HEK293 (cell line): ENCODE measurements around the gene PKNOX2.
A peak's percentile ranks its signal among the peaks of the same experiment; 100 is the strongest.

ENCODE experiments used
- CTCF ChIA-PET: fragments of 350-600 bp; formaldehyde crosslinking; extraction: SDS; loops from one replicate; lab custom pipeline; 2021; ENCODE audit warnings: antibody characterized with exemption; lab: Yijun Ruan, JAX
- POLR2A ChIA-PET: fragments of 300-600 bp; formaldehyde crosslinking; extraction: SDS; loops from one replicate; lab custom pipeline; 2020; ENCODE audit warnings: antibody characterized with exemption, inconsistent platforms; lab: Yijun Ruan, JAX
- H3K27ac ChIP-seq: fragments of 200-500 bp; sonication (Bioruptor generic); 2 replicates; pipeline ENCODE4 v1.5.1; 2014; ENCODE audit warnings: low read depth, low read length, control low read depth, inconsistent platforms; ENCODE audit errors: extremely low read depth
- H3K36me3 ChIP-seq, 2 experiments: fragments of 200-500 bp in 1 of 2; sonication (Bioruptor generic) in 1 of 2; 1 replicate in 1 of 2; 2 replicates in 1 of 2; pipeline ENCODE4 v1.5.1; 2014 to 2017; ENCODE audit warnings: inconsistent platforms in 2 of 2, low read length in 2 of 2; ENCODE audit not compliant: control insufficient read depth in 2 of 2, insufficient read depth in 1 of 2
- H3K4me1 ChIP-seq: fragments of 200-500 bp; sonication (Bioruptor generic); 2 replicates; pipeline ENCODE4 v1.5.1; 2014; ENCODE audit warnings: mild to moderate bottlenecking, low read length, inconsistent platforms; ENCODE audit not compliant: control insufficient read depth, insufficient read depth
- H3K4me3 ChIP-seq: 2 replicates; pipeline ENCODE4 v1.5.1; 2011; ENCODE audit warnings: low read depth, mild to moderate bottlenecking, control low read depth, low read length, moderate library complexity
- H3K9me3 ChIP-seq: fragments of 200-500 bp; sonication (Bioruptor generic); 2 replicates; pipeline ENCODE4 v1.5.1; 2014; ENCODE audit warnings: low read depth, low read length, inconsistent platforms; ENCODE audit not compliant: control insufficient read depth, insufficient read depth
- FEZF1 ChIP-seq: fragments of 450-650 bp; formaldehyde crosslinking; IDR thresholded peaks from 2 replicates; pipeline ENCODE4 v1.5.1; 2016; ENCODE audit warnings: missing biosample characterization, missing genetic modification characterization
- KLF1 ChIP-seq: fragments of 450-650 bp; formaldehyde crosslinking; IDR thresholded peaks from 2 replicates; pipeline ENCODE4 v1.5.1; 2016; ENCODE audit warnings: missing biosample characterization, missing genetic modification characterization
- KLF16 ChIP-seq: fragments of 450-650 bp; formaldehyde crosslinking; IDR thresholded peaks from 2 replicates; pipeline ENCODE4 v1.5.1; 2017; ENCODE audit warnings: missing biosample characterization, missing genetic modification characterization
- KLF9 ChIP-seq: fragments of 450-650 bp; formaldehyde crosslinking; IDR thresholded peaks from 2 replicates; pipeline ENCODE4 v1.5.1; 2016; ENCODE audit warnings: missing biosample characterization, missing genetic modification characterization, low read depth
- PRDM6 ChIP-seq: fragments of 450-650 bp; formaldehyde crosslinking; IDR thresholded peaks from 2 replicates; pipeline ENCODE4 v1.5.1; 2017; ENCODE audit warnings: missing biosample characterization, missing genetic modification characterization
- SALL2 ChIP-seq: fragments of 450-650 bp; formaldehyde crosslinking; IDR thresholded peaks from 2 replicates; pipeline ENCODE4 v1.5.0; 2017; ENCODE audit warnings: missing biosample characterization, mild to moderate bottlenecking, missing genetic modification characterization, borderline replicate concordance
- SP3 ChIP-seq: fragments of 450-650 bp; formaldehyde crosslinking; IDR thresholded peaks from 2 replicates; pipeline ENCODE4 v1.5.1; 2016; ENCODE audit warnings: missing biosample characterization, missing genetic modification characterization
- TRIM28 ChIP-seq: IDR thresholded peaks from 2 replicates; pipeline ENCODE4 v1.6.1; 2011; ENCODE audit warnings: low read length, control low read depth, borderline replicate concordance
- TSHZ1 ChIP-seq: fragments of 450-650 bp; formaldehyde crosslinking; IDR thresholded peaks from 2 replicates; pipeline ENCODE4 v1.5.1; 2016; ENCODE audit warnings: missing biosample characterization, missing genetic modification characterization, borderline replicate concordance
- ZBTB8A ChIP-seq: fragments of 450-650 bp; formaldehyde crosslinking; IDR thresholded peaks from 2 replicates; pipeline ENCODE4 v1.5.1; 2016; ENCODE audit warnings: missing biosample characterization, missing genetic modification characterization
- ZNF157 ChIP-seq: fragments of 450-650 bp; formaldehyde crosslinking; IDR thresholded peaks from 2 replicates; pipeline ENCODE4 v1.5.1; 2016; ENCODE audit warnings: missing biosample characterization, missing genetic modification characterization
- ZNF16 ChIP-seq: fragments of 450-650 bp; formaldehyde crosslinking; IDR thresholded peaks from 2 replicates; pipeline ENCODE4 v1.5.1; 2016; ENCODE audit warnings: low read depth, missing biosample characterization, missing genetic modification characterization
- ZNF23 ChIP-seq: fragments of 450-650 bp; formaldehyde crosslinking; IDR thresholded peaks from 2 replicates; pipeline ENCODE4 v1.5.1; 2016; ENCODE audit warnings: missing biosample characterization, missing genetic modification characterization, borderline replicate concordance
- ZNF274 ChIP-seq, 2 experiments: fragments of 200-500 bp in 1 of 2; fragments of 450-650 bp in 1 of 2; sonication (Bioruptor generic) in 1 of 2; formaldehyde crosslinking in 1 of 2; IDR thresholded peaks; 2 replicates each; pipeline versions ENCODE4 v1.5.1 to v1.6.1; 2014 to 2016; ENCODE audit warnings: borderline replicate concordance in 1 of 2, inconsistent platforms in 1 of 2, low read length in 1 of 2, missing biosample characterization in 1 of 2, missing genetic modification characterization in 1 of 2
- ZNF335 ChIP-seq: fragments of 450-650 bp; formaldehyde crosslinking; conservative IDR thresholded peaks from 2 replicates; pipeline ENCODE4 v1.5.1; 2016; ENCODE audit warnings: missing biosample characterization, missing genetic modification characterization
- ZNF391 ChIP-seq: fragments of 450-650 bp; formaldehyde crosslinking; IDR thresholded peaks from 2 replicates; pipeline ENCODE4 v1.5.1; 2016; ENCODE audit warnings: low read depth, missing biosample characterization, missing genetic modification characterization, borderline replicate concordance
- ZNF394 ChIP-seq: fragments of 450-650 bp; formaldehyde crosslinking; IDR thresholded peaks from 2 replicates; pipeline ENCODE4 v1.5.1; 2016; ENCODE audit warnings: missing biosample characterization, missing genetic modification characterization, mild to moderate bottlenecking, moderate library complexity, borderline replicate concordance
- ZNF404 ChIP-seq: fragments of 450-650 bp; formaldehyde crosslinking; IDR thresholded peaks from 2 replicates; pipeline ENCODE4 v1.5.1; 2017; ENCODE audit warnings: missing biosample characterization, missing genetic modification characterization
- ZNF623 ChIP-seq: fragments of 450-650 bp; formaldehyde crosslinking; IDR thresholded peaks from 2 replicates; pipeline ENCODE4 v1.5.1; 2016; ENCODE audit warnings: missing biosample characterization, missing genetic modification characterization
- ZNF629 ChIP-seq: fragments of 450-650 bp; formaldehyde crosslinking; IDR thresholded peaks from 2 replicates; pipeline ENCODE4 v1.5.1; 2017; ENCODE audit warnings: missing biosample characterization, missing genetic modification characterization
- ZNF660 ChIP-seq: fragments of 450-650 bp; IDR thresholded peaks from 2 replicates; pipeline ENCODE4 v1.5.1; 2018; ENCODE audit warnings: missing biosample characterization, mild to moderate bottlenecking, missing genetic modification characterization
- TF ChIP-seq, protein P1 (sequence below): fragments of 450-650 bp; formaldehyde crosslinking; IDR thresholded peaks from 2 replicates; pipeline ENCODE4 v1.5.1; 2017; ENCODE audit warnings: missing biosample characterization, missing genetic modification characterization
- TF ChIP-seq, protein P2 (sequence below): fragments of 450-650 bp; formaldehyde crosslinking; IDR thresholded peaks from 2 replicates; pipeline ENCODE4 v1.5.1; 2016; ENCODE audit warnings: missing biosample characterization, missing genetic modification characterization
- TF ChIP-seq, protein P3 (sequence below): fragments of 450-650 bp; formaldehyde crosslinking; IDR thresholded peaks from 2 replicates; pipeline ENCODE4 v1.5.1; 2016; ENCODE audit warnings: missing biosample characterization, missing genetic modification characterization
- TF ChIP-seq, protein P4 (sequence below): fragments of 450-650 bp; formaldehyde crosslinking; IDR thresholded peaks from 2 replicates; pipeline ENCODE4 v1.5.1; 2016; ENCODE audit warnings: missing biosample characterization, missing genetic modification characterization

PKNOX2 gene

DNA sequence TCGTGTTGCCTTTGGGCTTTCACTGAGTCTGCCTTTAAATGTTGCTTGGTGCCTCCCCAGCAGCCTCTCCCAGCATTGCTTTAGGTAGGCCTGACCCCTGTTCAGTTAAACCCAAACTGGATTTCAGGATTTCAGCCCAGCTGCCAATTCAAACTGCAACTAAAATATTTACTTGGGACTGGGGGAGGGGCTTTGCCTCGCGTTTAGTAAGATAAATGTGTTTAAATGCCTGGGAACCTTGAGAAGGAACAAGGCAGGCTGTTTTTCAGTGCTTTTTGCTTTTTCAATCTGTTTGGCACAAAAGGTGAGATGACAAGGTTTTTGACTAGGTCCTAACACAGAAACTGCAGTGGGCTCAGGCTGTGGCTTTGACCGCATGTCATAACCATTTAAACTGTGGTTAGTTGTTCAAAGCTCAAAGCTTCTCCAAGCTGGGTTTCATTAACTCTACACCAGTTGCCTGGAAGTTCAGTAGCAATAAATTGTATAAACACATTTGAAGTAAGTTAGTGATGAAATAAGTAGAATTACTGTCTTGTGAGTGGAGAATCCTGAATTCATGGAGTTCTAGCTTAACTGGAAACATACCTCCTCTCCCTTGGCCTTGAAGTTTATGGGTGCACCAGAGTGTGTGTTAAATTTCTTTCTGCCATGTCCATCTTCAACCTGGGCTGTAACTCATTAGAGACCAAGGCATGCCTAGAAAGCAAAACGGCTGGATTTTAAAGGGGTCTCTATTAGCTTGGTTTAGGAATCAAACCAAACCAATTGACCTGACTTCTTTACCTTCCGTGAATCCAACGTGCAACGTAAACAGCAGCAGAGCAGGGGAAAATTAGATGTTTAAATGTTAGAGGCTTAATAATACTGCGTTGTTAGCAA is 3.6 kb downstream of the PKNOX2 start (continued):
- TF ChIP-seq, protein P1, sequence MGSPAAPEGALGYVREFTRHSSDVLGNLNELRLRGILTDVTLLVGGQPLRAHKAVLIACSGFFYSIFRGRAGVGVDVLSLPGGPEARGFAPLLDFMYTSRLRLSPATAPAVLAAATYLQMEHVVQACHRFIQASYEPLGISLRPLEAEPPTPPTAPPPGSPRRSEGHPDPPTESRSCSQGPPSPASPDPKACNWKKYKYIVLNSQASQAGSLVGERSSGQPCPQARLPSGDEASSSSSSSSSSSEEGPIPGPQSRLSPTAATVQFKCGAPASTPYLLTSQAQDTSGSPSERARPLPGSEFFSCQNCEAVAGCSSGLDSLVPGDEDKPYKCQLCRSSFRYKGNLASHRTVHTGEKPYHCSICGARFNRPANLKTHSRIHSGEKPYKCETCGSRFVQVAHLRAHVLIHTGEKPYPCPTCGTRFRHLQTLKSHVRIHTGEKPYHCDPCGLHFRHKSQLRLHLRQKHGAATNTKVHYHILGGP (tag by site-specific recombination): peak; percentile 80
- no peak for TF ChIP-seq ZNF623
- no peak for TF ChIP-seq ZNF23
- peak; percentile 31 for TF ChIP-seq FEZF1
- no peak for TF ChIP-seq SP3 (tag by site-specific recombination)
- peak; percentile 77 for TF ChIP-seq ZNF394 (tag by site-specific recombination)
- peak; percentile 9; the same call in 1 of the 2 replicates for TF ChIP-seq ZNF629 (tag by site-specific recombination)
- peak; percentile 52; the same call in 1 of the 2 replicates for TF ChIP-seq TSHZ1 (tag by site-specific recombination)
- peak; percentile 94 for TF ChIP-seq PRDM6
- TF ChIP-seq ZNF335 (tag by site-specific recombination): 0 out of 2 replicates have a peak, but pooled peaks have one; percentile 32
- TF ChIP-seq ZNF16 (tag by site-specific recombination): no peak
- peak; percentile 57; the same call in 1 of the 2 replicates for TF ChIP-seq TRIM28

GRCh38 chr11:125168918-125169456 is 4.4 kb downstream of the PKNOX2 start:
- H3K27ac ChIP-seq: peak overlapping the region; percentile 87; the same call in 1 of the 2 replicates
- CTCF ChIA-PET: interaction anchor here (0.6 to 2.5 kb wide), 6 partner anchors 28 to 260 kb away, joined by 3 to 12 read pairs (median 3); no protein-coding TSS in a partner anchor
- TF ChIP-seq ZNF391 (tag by site-specific recombination) (no peak), KLF1 (tag by site-specific recombination) (no peak), KLF16 (tag by site-specific recombination) (no peak), ZNF404 (tag by site-specific recombination) (no peak), SALL2 (no peak), ZNF274 (IDR thresholded peaks at IDR 0.05; ENCODE audit: low read length) (no peak), ZNF274 (tag by site-specific recombination; IDR thresholded peaks at IDR 0.05; ENCODE audit: borderline replicate concordance) (no peak), ZNF660 (tag by site-specific recombination) (0 out of 2 replicates have a peak, but pooled peaks have one; percentile 12), ZBTB8A (tag by site-specific recombination) (no peak), ZNF623 (no peak), ZNF157 (tag by site-specific recombination) (no peak), KLF9 (tag by site-specific recombination) (no peak), FEZF1 (no peak)
- TF ChIP-seq, protein P2, sequence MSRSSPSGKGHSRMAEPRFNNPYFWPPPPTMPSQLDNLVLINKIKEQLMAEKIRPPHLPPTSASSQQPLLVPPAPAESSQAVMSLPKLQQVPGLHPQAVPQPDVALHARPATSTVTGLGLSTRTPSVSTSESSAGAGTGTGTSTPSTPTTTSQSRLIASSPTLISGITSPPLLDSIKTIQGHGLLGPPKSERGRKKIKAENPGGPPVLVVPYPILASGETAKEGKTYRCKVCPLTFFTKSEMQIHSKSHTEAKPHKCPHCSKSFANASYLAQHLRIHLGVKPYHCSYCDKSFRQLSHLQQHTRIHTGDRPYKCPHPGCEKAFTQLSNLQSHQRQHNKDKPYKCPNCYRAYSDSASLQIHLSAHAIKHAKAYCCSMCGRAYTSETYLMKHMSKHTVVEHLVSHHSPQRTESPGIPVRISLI (tag by site-specific recombination): no peak
- TF ChIP-seq, protein P3, sequence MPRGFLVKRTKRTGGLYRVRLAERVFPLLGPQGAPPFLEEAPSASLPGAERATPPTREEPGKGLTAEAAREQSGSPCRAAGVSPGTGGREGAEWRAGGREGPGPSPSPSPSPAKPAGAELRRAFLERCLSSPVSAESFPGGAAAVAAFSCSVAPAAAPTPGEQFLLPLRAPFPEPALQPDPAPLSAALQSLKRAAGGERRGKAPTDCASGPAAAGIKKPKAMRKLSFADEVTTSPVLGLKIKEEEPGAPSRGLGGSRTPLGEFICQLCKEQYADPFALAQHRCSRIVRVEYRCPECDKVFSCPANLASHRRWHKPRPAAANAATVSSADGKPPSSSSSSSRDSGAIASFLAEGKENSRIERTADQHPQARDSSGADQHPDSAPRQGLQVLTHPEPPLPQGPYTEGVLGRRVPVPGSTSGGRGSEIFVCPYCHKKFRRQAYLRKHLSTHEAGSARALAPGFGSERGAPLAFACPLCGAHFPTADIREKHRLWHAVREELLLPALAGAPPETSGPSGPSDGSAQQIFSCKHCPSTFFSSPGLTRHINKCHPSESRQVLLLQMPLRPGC (tag by site-specific recombination): peak; percentile 18; the same call in 1 of the 2 replicates
- TF ChIP-seq, protein P4, sequence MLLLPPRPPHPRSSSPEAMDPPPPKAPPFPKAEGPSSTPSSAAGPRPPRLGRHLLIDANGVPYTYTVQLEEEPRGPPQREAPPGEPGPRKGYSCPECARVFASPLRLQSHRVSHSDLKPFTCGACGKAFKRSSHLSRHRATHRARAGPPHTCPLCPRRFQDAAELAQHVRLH: no peak

More at GRCh38 chr11:125168918-125169456, 4.4 kb downstream of the PKNOX2 start:
- POLR2A ChIA-PET: no interaction called here
- no peak overlapping the region for H3K4me3 ChIP-seq
- peaks cover 20% of the 10 kb centered on the region for H3K4me1 ChIP-seq
- H3K36me3 ChIP-seq: no peaks in the 10 kb centered on the region
- H3K9me3 ChIP-seq: no peaks in the 10 kb centered on the region
